B cell (primary cell): ENCODE results near the gene MESP1. TPM values are rescaled to one million over a fixed set of nuclear protein-coding genes. Genes with fewer than 3 reads are reported as not detected.

Experiments used
- ATAC-seq: fragments of 200-7000 bp; cut with Tn5 transposase; one replicate; pipeline ENCODE4 v1.10.0; 2021; ENCODE audit warnings: low read depth, mild to moderate bottlenecking, moderate number of reproducible peaks, moderate library complexity
- CTCF ChIA-PET: fragments of 350-600 bp; sonication (Branson Sonifier 250); formaldehyde crosslinking; loops from one replicate; lab custom pipeline; 2021; ENCODE audit warnings: antibody characterized with exemption, inconsistent platforms; lab: Charles Lee
- POLR2A ChIA-PET: fragments of 350-600 bp; sonication (Branson Sonifier 250); formaldehyde crosslinking; loops from one replicate; lab custom pipeline; 2021; ENCODE audit warnings: antibody characterized with exemption; lab: Charles Lee
- DNase-seq: peaks from one replicate; pipeline ENCODE4 v3.0.0; 2013
- H2AFZ ChIP-seq: 2 replicates; pipeline ENCODE4 v1.6.1; 2012; ENCODE audit warnings: mild to moderate bottlenecking, low read depth, low read length; ENCODE audit not compliant: insufficient read depth, poor library complexity, severe bottlenecking
- H3K27ac ChIP-seq, 2 donors: 1 replicate in 1 of 2; 2 replicates in 1 of 2; pipeline ENCODE4 v1.5.1; 2012 to 2013; ENCODE audit warnings: low read length in 2 of 2, mild to moderate bottlenecking in 2 of 2, moderate library complexity in 1 of 2
- H3K27me3 ChIP-seq, 4 experiments: fragments of 200-600 bp in 1 of 4; sonication (generic) in 1 of 4; replicated peaks in 1 of 4; 1 replicate in 2 of 4; 2 replicates in 2 of 4; pipeline versions ENCODE4 v1.6.1 to v1.7.0; 2013 to 2016; ENCODE audit warnings: low read length in 3 of 4, mild to moderate bottlenecking in 2 of 4, mixed read lengths in 1 of 4, moderate library complexity in 1 of 4; ENCODE audit not compliant: insufficient read depth in 4 of 4, control insufficient read depth in 3 of 4; ENCODE audit errors: control extremely low read depth in 1 of 4
- H3K36me3 ChIP-seq, 2 experiments: replicated peaks in 1 of 2; 1 replicate in 1 of 2; 2 replicates in 1 of 2; pipeline versions ENCODE4 v1.6.1 to v1.7.1; 2013; ENCODE audit warnings: low read length in 1 of 2; ENCODE audit not compliant: insufficient read depth in 2 of 2, control insufficient read depth in 1 of 2; ENCODE audit errors: control extremely low read depth in 1 of 2, extremely low read depth in 1 of 2
- H3K4me1 ChIP-seq, 2 donors: fragments of 200-600 bp in 1 of 2; sonication (generic) in 1 of 2; 1 replicate in 1 of 2; 2 replicates in 1 of 2; pipeline versions ENCODE4 v1.5.1 to v1.6.1; 2013 to 2017; ENCODE audit warnings: low read length in 2 of 2; ENCODE audit not compliant: control insufficient read depth in 2 of 2, insufficient read depth in 2 of 2
- H3K4me2 ChIP-seq: replicated peaks from 2 replicates; pipeline ENCODE3; 2012; ENCODE audit warnings: mild to moderate bottlenecking, low read depth, low read length; ENCODE audit not compliant: poor library complexity, severe bottlenecking
- H3K4me3 ChIP-seq, 5 experiments: fragments of 200-600 bp in 1 of 5; sonication (generic) in 1 of 5; 1 replicate in 3 of 5; 2 replicates in 2 of 5; pipeline versions ENCODE4 v1.5.1 to v1.7.0; 2011 to 2016; ENCODE audit warnings: low read length in 4 of 5, mild to moderate bottlenecking in 4 of 5, low read depth in 2 of 5, control low read depth in 1 of 5, moderate library complexity in 1 of 5; ENCODE audit not compliant: insufficient read depth in 1 of 5; ENCODE audit errors: control extremely low read depth in 1 of 5, extremely low read depth in 1 of 5
- H3K79me2 ChIP-seq: fragments of 200-600 bp; sonication (generic); one replicate; pipeline ENCODE4 v1.6.0; 2016; ENCODE audit warnings: low read length; ENCODE audit not compliant: control insufficient read depth, insufficient read depth
- H3K9ac ChIP-seq: fragments of 200-600 bp; sonication (generic); 2 replicates; pipeline ENCODE4 v1.6.1; 2017; ENCODE audit warnings: mild to moderate bottlenecking, low read length, moderate library complexity
- H3K9me3 ChIP-seq, 3 donors: one replicate each; pipeline versions ENCODE4 v1.6.1 to v1.7.1; 2013; ENCODE audit warnings: low read length in 2 of 3; ENCODE audit not compliant: control insufficient read depth in 2 of 3, insufficient read depth in 1 of 3; ENCODE audit errors: control extremely low read depth in 1 of 3
- H4K20me1 ChIP-seq: 2 replicates; pipeline ENCODE4 v1.6.0; 2012; ENCODE audit warnings: mild to moderate bottlenecking, low read length; ENCODE audit not compliant: insufficient read depth, control insufficient read depth, poor library complexity, severe bottlenecking
- H3K27ac Mint-ChIP-seq: one replicate; pipeline ENCODE4 v1.8.0; 2021; ENCODE audit warnings: mixed read lengths
- H3K27me3 Mint-ChIP-seq: one replicate; pipeline ENCODE4 v1.8.0; 2021; ENCODE audit warnings: mixed read lengths
- H3K4me1 Mint-ChIP-seq: one replicate; pipeline ENCODE4 v1.8.0; 2021; ENCODE audit warnings: mixed read lengths
- H3K4me3 Mint-ChIP-seq: one replicate; pipeline ENCODE4 v1.8.0; 2021; ENCODE audit warnings: mixed read lengths
- H3K9me3 Mint-ChIP-seq: one replicate; pipeline ENCODE4 v1.8.0; 2022; ENCODE audit warnings: mixed read lengths; ENCODE audit not compliant: insufficient read depth
- EZH2 ChIP-seq: IDR thresholded peaks from 2 replicates; pipeline ENCODE4 v1.6.1; 2012; ENCODE audit warnings: borderline replicate concordance, low read depth, mild to moderate bottlenecking, moderate library complexity, low read length; ENCODE audit not compliant: insufficient read depth, poor library complexity, severe bottlenecking
- WGBS: methylation state at CpG from one replicate; pipeline ENCODE4 v1.1.5; 2013; ENCODE audit warnings: missing lambda C conversion rate; ENCODE audit not compliant: insufficient coverage; 5-methylcytosine and 5-hydroxymethylcytosine counted together
- intact Hi-C: fragments of 100-400 bp; cut with micrococcal nuclease; formaldehyde crosslinking; loops from one replicate; pipeline ENCODE4 v1.10.0; 2022
- polyA plus RNA-seq: library from polyadenylated mRNA; depleted of rRNA; stranded (reverse); fragments of >200 nt; gene quantifications from 2 replicates; pipeline ENCODE4 v1.2.3, GENCODE V29; 2012
- small RNA-seq: library from RNA; depleted of rRNA; stranded (forward); fragments of <200 nt; gene quantifications from one replicate; pipeline ENCODE3, GENCODE V24; 2012; ENCODE audit warnings: low replicate concordance, low read depth; ENCODE audit not compliant: insufficient read length
- total RNA-seq, 2 donors: library from RNA; stranded (reverse); fragments of 120-200 nt in 1 of 2; gene quantifications; 1 replicate in 1 of 2; 2 replicates in 1 of 2; pipeline versions ENCODE4 v1.2.3 to v1.2.4, GENCODE V29; 2013 to 2022
- TF ChIP-seq, protein P1 (sequence below): fragments of 200-600 bp; IDR thresholded peaks from one replicate; pipeline ENCODE4 v1.8.0; 2022; ENCODE audit warnings: antibody characterized with exemption, mild to moderate bottlenecking

The MESP1 gene
- total and polyA plus RNA-seq, 2 donors (not counting 1 experiment from before 2014, with no cell fraction given) = 0.25 to 0.49 TPM

DNA sequence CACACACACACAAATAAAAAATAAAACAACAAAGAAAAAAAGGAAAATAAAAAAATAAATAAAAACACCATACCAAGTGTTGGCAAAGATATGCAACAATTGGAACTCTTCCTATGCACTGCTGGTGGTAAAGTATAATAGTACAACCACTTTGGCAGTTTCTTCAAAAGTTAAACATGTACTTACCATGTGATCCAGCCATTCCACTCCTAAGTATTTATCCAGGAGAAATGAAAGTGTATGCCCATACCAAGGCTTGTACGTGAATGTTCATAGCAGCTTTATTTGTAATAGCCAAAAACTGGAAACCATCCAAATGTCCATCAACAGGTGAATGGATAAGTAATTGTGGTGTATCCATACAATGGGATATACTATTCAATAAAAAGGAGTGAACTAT lies 43.5 kb downstream of the MESP1 start:
- no CpG with 5 or more reads among the region's 1 CpG for WGBS
- H3K4me1 ChIP-seq = no peaks in the 10 kb centered on the region
- Mint-ChIP-seq H3K9me3 (peaks cover 2% of the 10 kb centered on the region), H3K4me3 (no peak overlapping the region), H3K27me3 (peaks cover 38% of the 10 kb centered on the region), H3K4me1 (no peaks in the 10 kb centered on the region), H3K27ac (no peak overlapping the region)
- H3K27me3 ChIP-seq = peaks cover 0 to 20% (median 8%) of the 10 kb centered on the region in 4 experiments
- no peak overlapping the region for H3K27ac ChIP-seq
- no peak overlapping the region for H3K9ac ChIP-seq
- TF ChIP-seq, protein P1, sequence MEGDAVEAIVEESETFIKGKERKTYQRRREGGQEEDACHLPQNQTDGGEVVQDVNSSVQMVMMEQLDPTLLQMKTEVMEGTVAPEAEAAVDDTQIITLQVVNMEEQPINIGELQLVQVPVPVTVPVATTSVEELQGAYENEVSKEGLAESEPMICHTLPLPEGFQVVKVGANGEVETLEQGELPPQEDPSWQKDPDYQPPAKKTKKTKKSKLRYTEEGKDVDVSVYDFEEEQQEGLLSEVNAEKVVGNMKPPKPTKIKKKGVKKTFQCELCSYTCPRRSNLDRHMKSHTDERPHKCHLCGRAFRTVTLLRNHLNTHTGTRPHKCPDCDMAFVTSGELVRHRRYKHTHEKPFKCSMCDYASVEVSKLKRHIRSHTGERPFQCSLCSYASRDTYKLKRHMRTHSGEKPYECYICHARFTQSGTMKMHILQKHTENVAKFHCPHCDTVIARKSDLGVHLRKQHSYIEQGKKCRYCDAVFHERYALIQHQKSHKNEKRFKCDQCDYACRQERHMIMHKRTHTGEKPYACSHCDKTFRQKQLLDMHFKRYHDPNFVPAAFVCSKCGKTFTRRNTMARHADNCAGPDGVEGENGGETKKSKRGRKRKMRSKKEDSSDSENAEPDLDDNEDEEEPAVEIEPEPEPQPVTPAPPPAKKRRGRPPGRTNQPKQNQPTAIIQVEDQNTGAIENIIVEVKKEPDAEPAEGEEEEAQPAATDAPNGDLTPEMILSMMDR = no peak
- no peak for TF ChIP-seq EZH2
- H2AFZ ChIP-seq = no peak overlapping the region
- intact Hi-C loops = no loop called here
- no peaks in the 10 kb centered on the region for H3K36me3 ChIP-seq
- CTCF ChIA-PET = no interaction called here
- POLR2A ChIA-PET = no interaction called here
- no peaks in the 10 kb centered on the region for H3K9me3 ChIP-seq
- DNase-seq (no peak), ATAC-seq (no peak)
- no peak overlapping the region for H3K4me2 ChIP-seq
- H4K20me1 ChIP-seq = no peaks in the 10 kb centered on the region
- no peaks in the 10 kb centered on the region for H3K79me2 ChIP-seq
- H3K4me3 ChIP-seq = no peak overlapping the region

DNA sequence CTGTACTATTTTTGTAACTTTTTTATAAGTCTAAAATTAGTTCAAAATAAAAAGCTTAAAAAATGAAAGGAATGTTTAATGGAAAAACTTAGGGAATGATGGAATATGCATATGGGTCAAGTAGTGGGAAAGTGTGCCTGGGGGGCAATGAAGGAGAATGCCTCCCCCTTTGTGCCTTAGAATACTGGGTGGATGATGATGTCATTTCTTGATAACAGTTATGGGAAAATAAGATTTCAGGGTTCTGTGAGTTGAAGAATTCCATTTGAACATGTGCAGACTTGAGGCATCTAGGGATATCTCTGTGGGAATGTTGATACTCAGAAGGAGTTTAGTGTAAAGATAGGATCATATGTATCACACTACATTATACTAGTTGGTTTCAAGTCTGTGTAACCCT lies 46.6 kb downstream of the MESP1 start:
- Histone ChIP-seq H3K79me2 (no peaks in the 10 kb centered on the region), H3K4me1 (no peaks in the 10 kb centered on the region), H3K9ac (no peak overlapping the region), H3K4me2 (no peak overlapping the region), H3K36me3 (no peaks in the 10 kb centered on the region), H4K20me1 (no peaks in the 10 kb centered on the region), H3K27me3 (peaks cover 0 to 32% (median 11%) of the 10 kb centered on the region in 4 experiments), H3K27ac (no peak overlapping the region), H2AFZ (no peak overlapping the region), H3K4me3 (no peak overlapping the region), H3K9me3 (no peaks in the 10 kb centered on the region)
- CTCF ChIA-PET = no interaction called here
- no peak overlapping the region for H3K4me3 Mint-ChIP-seq
- intact Hi-C loops = no loop called here
- H3K9me3 Mint-ChIP-seq = no peaks in the 10 kb centered on the region
- no peak for DNase-seq
- ATAC-seq = no peak
- no peak overlapping the region for H3K27ac Mint-ChIP-seq
- TF ChIP-seq EZH2 = no peak
- TF ChIP-seq, protein P1 = no peak
- H3K4me1 Mint-ChIP-seq = no peaks in the 10 kb centered on the region
- POLR2A ChIA-PET = no interaction called here
- H3K27me3 Mint-ChIP-seq = peaks cover 51% of the 10 kb centered on the region

Small RNAs within 50 kb of the gene (small RNA-seq; reads per million reads assigned to genes)
- not detected for gene RNU6-132P

Other genes with a start within 250 kb of the MESP1 start
- 0.05 TPM in 1 of 2 replicates, not detected in the other for gene TICRR, start 175.8 kb downstream of the MESP1 start, total RNA-seq
- 0.07 and 0.13 TPM in 2 replicates for gene TICRR, start 175.8 kb downstream of the MESP1 start, polyA plus RNA-seq
- not detected in 2 replicates for gene KIF7, start 95.8 kb downstream of the MESP1 start, total RNA-seq
- gene KIF7, start 95.8 kb downstream of the MESP1 start, polyA plus RNA-seq = not detected in 2 replicates
- 0.53 and 1.2 TPM in 2 replicates for gene PLIN1, start 71.9 kb downstream of the MESP1 start, total RNA-seq
- gene PLIN1, start 71.9 kb downstream of the MESP1 start, polyA plus RNA-seq = 0.29 and 0.97 TPM in 2 replicates
- 2.4 and 2.8 TPM in 2 replicates for gene PEX11A, start 60.5 kb downstream of the MESP1 start, total RNA-seq
- gene PEX11A, start 60.5 kb downstream of the MESP1 start, polyA plus RNA-seq = 0.33 and 0.78 TPM in 2 replicates
- 0.12 and 0.29 TPM in 2 replicates for gene WDR93, start 60.4 kb downstream of the MESP1 start, total RNA-seq
- gene WDR93, start 60.4 kb downstream of the MESP1 start, polyA plus RNA-seq = 0.06 TPM in 1 of 2 replicates, not detected in the other
- gene MESP2, start 25.1 kb upstream of the MESP1 start, total RNA-seq = not detected in 2 replicates
- gene MESP2, start 25.1 kb upstream of the MESP1 start, polyA plus RNA-seq = 0.19 TPM in 1 of 2 replicates, not detected in the other
- gene ANPEP, start 63.6 kb upstream of the MESP1 start, total RNA-seq = 1.00 and 2.0 TPM in 2 replicates
- gene ANPEP, start 63.6 kb upstream of the MESP1 start, polyA plus RNA-seq = 1.2 and 3.4 TPM in 2 replicates
- gene AP3S2, start 142.7 kb upstream of the MESP1 start, total RNA-seq = 32.3 and 43.1 TPM in 2 replicates
- 11.3 and 13.6 TPM in 2 replicates for gene AP3S2, start 142.7 kb upstream of the MESP1 start, polyA plus RNA-seq
- gene ARPIN, start 161.7 kb upstream of the MESP1 start, total RNA-seq = 0.10 TPM in 1 of 2 replicates, not detected in the other
- 0.09 and 0.10 TPM in 2 replicates for gene ARPIN, start 161.7 kb upstream of the MESP1 start, polyA plus RNA-seq